ENCODE measurements around the gene COX6A1.
A peak's percentile ranks its signal among the peaks of the same experiment; 100 is the strongest.
"Not testable (repeated sequence)": the region's sequence is repeated elsewhere in the genome, so short reads cannot be mapped to it uniquely, and the experiment has no call there.

The COX6A1 gene

DNA sequence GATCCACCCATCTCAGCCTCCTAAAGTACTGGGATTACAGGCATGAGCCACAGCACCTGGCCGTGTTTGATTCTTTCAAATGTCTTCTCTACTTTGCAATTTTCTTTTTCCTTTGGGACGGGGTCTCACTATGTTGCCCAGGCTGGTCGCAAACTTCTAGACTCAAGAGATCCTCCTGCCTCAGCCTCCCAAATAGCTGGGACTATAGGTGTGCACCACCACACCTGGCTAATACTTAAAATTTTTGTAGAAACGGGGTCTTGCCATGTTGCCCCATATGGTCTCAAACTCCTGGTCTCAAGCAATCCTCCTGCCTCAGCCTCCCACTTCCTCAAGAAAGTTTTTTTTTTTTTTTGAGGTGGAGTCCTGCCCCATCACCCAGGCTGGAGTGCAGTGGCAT lies 10.1 kb downstream of the COX6A1 start:
- Mint-ChIP-seq H3K36me3 (ENCODE audit: low read depth) (peaks cover 17% of the 10 kb centered on the region), H3K9me3 (no peaks in the 10 kb centered on the region), H3K4me1 (peaks cover 45% of the 10 kb centered on the region), H3K27me3 (ENCODE audit: low read depth, poor library complexity) (no peaks in the 10 kb centered on the region), H3K4me3 (peak overlapping the region; percentile 99), H3K27ac (no peak overlapping the region)
- DNase-seq, result no peak
- TF ChIP-seq CTCF (IDR thresholded peaks at IDR 0.05), result no peak

GRCh38 chr12:120452524-120452923 lies 14.6 kb downstream of the COX6A1 start:
- not testable (repeated sequence) for H3K4me3 Mint-ChIP-seq; H3K27me3 Mint-ChIP-seq (ENCODE audit: low read depth, poor library complexity); H3K9me3 Mint-ChIP-seq; DNase-seq; H3K27ac Mint-ChIP-seq
- Mint-ChIP-seq H3K36me3 (ENCODE audit: low read depth) (peaks cover 35% of the 10 kb centered on the region), H3K4me1 (peaks cover 11% of the 10 kb centered on the region)

DNA sequence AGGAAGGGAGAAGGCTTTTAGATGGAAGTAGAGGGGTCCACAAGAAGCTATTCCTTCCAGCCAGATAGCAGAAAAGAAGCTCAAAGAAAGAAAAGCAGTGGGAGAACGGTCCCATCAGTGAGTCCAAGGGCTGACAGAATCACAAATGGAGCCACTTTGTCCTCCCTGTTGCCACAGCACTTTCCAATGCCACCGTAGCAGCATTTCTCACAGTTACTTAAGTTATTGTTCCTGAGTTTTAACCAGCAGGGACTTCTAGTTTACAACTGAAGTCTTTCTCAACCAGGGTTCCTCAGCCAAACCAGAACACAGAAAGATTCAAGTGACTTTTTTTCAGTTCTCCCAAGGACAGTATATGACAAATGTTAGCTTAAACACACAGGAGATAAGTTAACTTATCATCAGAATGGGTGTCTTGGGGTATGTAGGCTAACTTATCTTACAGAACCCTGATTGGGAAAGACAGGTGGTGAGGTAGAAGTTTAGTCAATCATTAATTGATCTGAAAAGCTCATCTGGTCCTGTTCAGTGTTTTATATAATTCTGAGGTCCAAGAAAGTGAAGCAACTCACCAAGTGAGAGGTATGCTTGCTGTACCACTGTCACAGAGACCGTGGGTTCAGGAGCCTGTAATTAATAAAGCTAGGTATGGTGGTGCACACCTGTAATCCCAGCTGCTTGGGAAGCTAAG lies 15.3 kb downstream of the COX6A1 start:
- DNase-seq, result no peak
- no peak overlapping the region for H3K27ac Mint-ChIP-seq
- H3K36me3 Mint-ChIP-seq (ENCODE audit: low read depth), result peaks cover 35% of the 10 kb centered on the region

DNA sequence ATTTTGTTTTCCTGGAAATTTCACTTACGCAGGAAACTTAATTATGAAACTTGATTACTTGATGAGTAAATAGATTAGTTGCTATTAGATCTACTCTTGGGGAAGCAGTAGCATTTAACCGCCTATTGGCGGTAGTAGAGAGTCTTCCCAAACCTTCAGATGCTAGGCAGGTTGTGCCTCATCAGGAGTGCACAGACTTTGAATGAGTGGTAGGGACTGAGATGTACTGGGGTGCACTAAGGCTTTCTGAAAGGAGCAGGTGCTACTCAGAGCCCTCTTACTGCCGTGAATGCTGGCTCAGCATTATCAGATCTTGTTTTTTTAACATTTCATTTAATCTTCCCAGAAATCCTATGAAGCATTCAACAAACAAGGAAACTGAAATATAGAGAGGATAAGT lies 16.1 kb downstream of the COX6A1 start:
- TF ChIP-seq CTCF (IDR thresholded peaks at IDR 0.05), result peak; percentile 58
- Mint-ChIP-seq H3K9me3 (no peaks in the 10 kb centered on the region), H3K4me3 (no peak overlapping the region), H3K4me1 (peaks cover 4% of the 10 kb centered on the region), H3K36me3 (ENCODE audit: low read depth) (peaks cover 40% of the 10 kb centered on the region), H3K27ac (peak overlapping the region; percentile 68), H3K27me3 (ENCODE audit: low read depth, poor library complexity) (no peaks in the 10 kb centered on the region)
- no peak for DNase-seq

More for the DNA sequence above, 15.3 kb downstream of the COX6A1 start:
- H3K27me3 Mint-ChIP-seq (ENCODE audit: low read depth, poor library complexity), result no peaks in the 10 kb centered on the region
- no peaks in the 10 kb centered on the region for H3K9me3 Mint-ChIP-seq
- H3K4me3 Mint-ChIP-seq, result no peak overlapping the region
- peaks cover 4% of the 10 kb centered on the region for H3K4me1 Mint-ChIP-seq
- no peak for TF ChIP-seq CTCF (IDR thresholded peaks at IDR 0.05)

DNA sequence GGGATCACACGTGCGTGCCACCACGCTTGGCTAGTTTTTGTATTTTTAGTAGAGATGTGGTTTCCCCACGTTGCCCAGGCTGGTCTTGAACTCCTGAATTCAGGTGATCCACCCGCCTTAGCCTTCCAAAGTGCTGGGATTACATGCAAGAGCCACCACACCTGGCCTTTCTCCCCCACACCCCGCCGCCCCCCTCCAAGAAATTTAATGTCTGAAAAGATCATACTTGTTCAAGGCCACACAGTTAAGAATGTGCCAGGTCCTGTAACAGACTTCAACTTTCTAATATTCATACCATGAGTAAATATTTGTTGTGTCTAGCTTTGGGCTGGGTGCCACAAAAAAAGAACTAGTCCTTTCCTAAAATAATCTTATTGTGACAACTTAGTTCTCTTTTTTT lies 17.4 kb downstream of the COX6A1 start:
- no peaks in the 10 kb centered on the region for H3K4me1 Mint-ChIP-seq
- H3K36me3 Mint-ChIP-seq (ENCODE audit: low read depth), result peaks cover 45% of the 10 kb centered on the region
- no peak for TF ChIP-seq CTCF (IDR thresholded peaks at IDR 0.05)
- H3K27me3 Mint-ChIP-seq (ENCODE audit: low read depth, poor library complexity), result no peaks in the 10 kb centered on the region
- H3K4me3 Mint-ChIP-seq, result no peak overlapping the region
- no peaks in the 10 kb centered on the region for H3K9me3 Mint-ChIP-seq
- H3K27ac Mint-ChIP-seq, result no peak overlapping the region
- DNase-seq, result no peak

DNA sequence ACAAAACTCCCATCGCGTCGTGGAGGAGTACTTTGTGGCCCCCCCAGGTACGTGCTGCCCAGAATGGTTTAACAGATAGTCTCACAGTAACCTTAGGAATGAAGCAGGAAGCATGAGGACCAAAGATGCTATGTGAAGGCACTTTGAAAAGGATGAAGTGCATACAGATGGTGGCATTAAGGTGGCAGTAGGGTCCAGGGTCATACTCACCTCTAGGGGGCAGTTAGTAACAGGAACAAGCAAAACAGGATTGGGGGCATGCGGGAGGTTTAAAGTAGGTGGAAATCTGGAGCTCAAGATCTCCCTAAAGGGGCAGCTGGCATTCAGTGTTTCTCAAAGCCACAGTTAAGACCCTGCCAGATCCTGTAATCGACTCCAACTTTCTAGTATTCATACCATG lies 19.2 kb downstream of the COX6A1 start:
- Mint-ChIP-seq H3K4me1 (no peaks in the 10 kb centered on the region), H3K36me3 (ENCODE audit: low read depth) (peaks cover 59% of the 10 kb centered on the region), H3K27ac (peak overlapping the region; percentile 66), H3K27me3 (ENCODE audit: low read depth, poor library complexity) (no peaks in the 10 kb centered on the region), H3K9me3 (no peaks in the 10 kb centered on the region), H3K4me3 (no peak overlapping the region)
- no peak for TF ChIP-seq CTCF (IDR thresholded peaks at IDR 0.05)
- DNase-seq, result no peak

Measured in nephron progenitor cell (in vitro differentiated cells).